SK-N-SH treated with all-trans-retinoic acid at 6 μM for 48 hours (cell line): ENCODE results near the gene MEI4.

Experiments
- ARNTL ChIP-seq: fragments of 450-650 bp; formaldehyde crosslinking; IDR thresholded peaks from 2 replicates; pipeline ENCODE4 v1.5.0; 2020; ENCODE audit warnings: low read depth, mild to moderate bottlenecking, moderate library complexity, borderline replicate concordance
- PATZ1 ChIP-seq: fragments of 250-450 bp; sonication (Bioruptor Pico); IDR thresholded peaks from 2 replicates; pipeline ENCODE4 v1.8.0; 2020; ENCODE audit warnings: mild to moderate bottlenecking, moderate library complexity, borderline replicate concordance
- ZFP3 ChIP-seq: fragments of 250-450 bp; sonication (Bioruptor Pico); IDR thresholded peaks from 2 replicates; pipeline ENCODE4 v1.5.0; 2020; ENCODE audit warnings: mild to moderate bottlenecking, moderate library complexity
- ZNF70 ChIP-seq: fragments of 450-650 bp; formaldehyde crosslinking; IDR thresholded peaks from 2 replicates; pipeline ENCODE4 v1.5.0; 2020; ENCODE audit warnings: mild to moderate bottlenecking, moderate library complexity

GRCh38 chr6:77926198-77926751 is 273.4 kb downstream of the MEI4 start:
- no peak for TF ChIP-seq PATZ1 (CRISPR knock-in tag)
- TF ChIP-seq ARNTL (CRISPR knock-in tag): no peak
- no peak for TF ChIP-seq ZFP3 (CRISPR knock-in tag)
- TF ChIP-seq ZNF70: no peak
